HG02588 (cell line): Measurements from ENCODE around the gene ZSCAN26.
A peak's percentile ranks its signal among the peaks of the same experiment; 100 is the strongest.
"Not testable (repeated sequence)": the region's sequence is repeated elsewhere in the genome, so short reads cannot be mapped to it uniquely, and the experiment has no call there.

ENCODE experiments used
- ATAC-seq: cut with Tn5 transposase; IDR thresholded peaks from one replicate; pipeline ENCODE4 v1.9.1; 2021; ENCODE audit warnings: mild to moderate bottlenecking, moderate library complexity; ENCODE audit not compliant: unreplicated experiment

Gene ZSCAN26

GRCh38 chr6:28254121-28254519 lies 12.8 kb upstream of the ZSCAN26 start:
- ATAC-seq: no peak

- ATAC-seq: no peak
Observed at GRCh38 chr6:28257042-28257441, 9.9 kb upstream of the ZSCAN26 start.

- no peak for ATAC-seq
Observed at GRCh38 chr6:28258877-28259777, 7.8 kb upstream of the ZSCAN26 start, which contains the start of gene NKAPL. Gene NKAPL, plus strand, starts transcription at chr6:28259297. Its CDS starts 75 bp downstream, at chr6:28259372.

- ATAC-seq: no peak
Observed at GRCh38 chr6:28263922-28264321, 3.0 kb upstream of the ZSCAN26 start.

GRCh38 chr6:28264834-28265401 lies 2.0 kb upstream of the ZSCAN26 start:
- ATAC-seq: no peak

GRCh38 chr6:28266563-28266961 lies 381 bp upstream of the ZSCAN26 start:
- ATAC-seq: no peak

- ATAC-seq: no peak
Observed at GRCh38 chr6:28267695-28268059, 734 bp downstream of the ZSCAN26 start.

GRCh38 chr6:28269492-28269891 lies 2.5 kb downstream of the ZSCAN26 start:
- no peak for ATAC-seq

GRCh38 chr6:28274888-28275287 lies 7.9 kb downstream of the ZSCAN26 start:
- no peak for ATAC-seq

- ATAC-seq: no peak
Observed at GRCh38 chr6:28277746-28278145, 10.8 kb downstream of the ZSCAN26 start.

- ATAC-seq: no peak
Observed at GRCh38 chr6:28280595-28281287, 13.8 kb downstream of the ZSCAN26 start.

- ATAC-seq: peak; percentile 86
Observed at GRCh38 chr6:28281288-28282064, 14.5 kb downstream of the ZSCAN26 start, which contains the start of gene PGBD1. Gene PGBD1, plus strand, starts transcription at chr6:28281572. Its CDS starts 2,242 bp downstream, at chr6:28283814.

- ATAC-seq: no peak
Observed at GRCh38 chr6:28282926-28283325, 16.0 kb downstream of the ZSCAN26 start.

- no peak for ATAC-seq
Observed at GRCh38 chr6:28291573-28291972, 24.6 kb downstream of the ZSCAN26 start.

- no peak for ATAC-seq
Observed at GRCh38 chr6:28295326-28295725, 28.4 kb downstream of the ZSCAN26 start.

- no peak for ATAC-seq
Observed at GRCh38 chr6:28296520-28297060, 29.6 kb downstream of the ZSCAN26 start.

- no peak for ATAC-seq
Observed at GRCh38 chr6:28303570-28303969, 36.6 kb downstream of the ZSCAN26 start.

GRCh38 chr6:28306363-28306762 lies 39.4 kb downstream of the ZSCAN26 start:
- ATAC-seq: not testable (repeated sequence)

- no peak for ATAC-seq
Observed at GRCh38 chr6:28311139-28311823, 44.3 kb downstream of the ZSCAN26 start.

- ATAC-seq: no peak
Observed at GRCh38 chr6:28312939-28313338, 46.0 kb downstream of the ZSCAN26 start.
